Measurements from ENCODE around the gene GSTO1.

Gene GSTO1

DNA sequence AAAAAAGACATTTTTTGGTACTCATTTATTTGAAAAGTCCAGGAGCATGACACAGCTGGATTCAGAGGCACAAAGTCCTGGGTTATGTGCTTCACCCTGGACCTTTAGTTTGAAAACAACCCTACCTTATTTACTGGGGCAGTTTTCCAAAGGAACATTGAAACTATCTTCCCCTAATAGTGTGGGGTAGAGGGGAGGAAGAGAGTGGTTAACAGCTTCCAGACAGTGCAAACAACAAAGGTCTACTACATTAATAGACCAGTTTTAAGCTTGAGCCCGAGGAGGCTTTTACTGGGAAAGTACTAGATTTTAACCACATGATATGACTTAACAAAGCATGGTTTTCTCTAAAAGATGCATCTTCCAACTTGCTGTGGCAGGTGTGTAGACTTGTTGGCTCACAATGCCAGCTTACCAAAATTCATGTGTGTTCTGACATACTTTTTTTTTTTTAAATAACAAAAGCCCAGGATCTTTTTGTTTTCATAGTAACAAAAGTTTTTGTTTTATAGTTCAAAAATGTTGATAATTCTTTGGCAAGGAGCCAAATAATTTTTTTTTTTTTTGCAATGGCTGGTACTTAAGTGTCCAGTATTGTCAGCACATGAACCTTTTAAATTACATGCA is 1.8 kb downstream of the GSTO1 start:
- Histone ChIP-seq H3K36me3 (peaks cover 13 to 39% (median 27%) of the 10 kb centered on the region in 3 donors), H3K9me3 (no peaks in the 10 kb centered on the region), H3K27ac (peak overlapping the region; percentile 97), H3K4me3 (peak overlapping the region; percentile 90 to 92), H3K27me3 (no peaks in the 10 kb centered on the region), H3K4me1 (peaks cover 0 to 44% (median 23%) of the 10 kb centered on the region in 4 donors)
- intact Hi-C loops (cut with DNase I; ENCODE audit: low total_unique reads) = no loop called here
- TF ChIP-seq, protein P1, sequence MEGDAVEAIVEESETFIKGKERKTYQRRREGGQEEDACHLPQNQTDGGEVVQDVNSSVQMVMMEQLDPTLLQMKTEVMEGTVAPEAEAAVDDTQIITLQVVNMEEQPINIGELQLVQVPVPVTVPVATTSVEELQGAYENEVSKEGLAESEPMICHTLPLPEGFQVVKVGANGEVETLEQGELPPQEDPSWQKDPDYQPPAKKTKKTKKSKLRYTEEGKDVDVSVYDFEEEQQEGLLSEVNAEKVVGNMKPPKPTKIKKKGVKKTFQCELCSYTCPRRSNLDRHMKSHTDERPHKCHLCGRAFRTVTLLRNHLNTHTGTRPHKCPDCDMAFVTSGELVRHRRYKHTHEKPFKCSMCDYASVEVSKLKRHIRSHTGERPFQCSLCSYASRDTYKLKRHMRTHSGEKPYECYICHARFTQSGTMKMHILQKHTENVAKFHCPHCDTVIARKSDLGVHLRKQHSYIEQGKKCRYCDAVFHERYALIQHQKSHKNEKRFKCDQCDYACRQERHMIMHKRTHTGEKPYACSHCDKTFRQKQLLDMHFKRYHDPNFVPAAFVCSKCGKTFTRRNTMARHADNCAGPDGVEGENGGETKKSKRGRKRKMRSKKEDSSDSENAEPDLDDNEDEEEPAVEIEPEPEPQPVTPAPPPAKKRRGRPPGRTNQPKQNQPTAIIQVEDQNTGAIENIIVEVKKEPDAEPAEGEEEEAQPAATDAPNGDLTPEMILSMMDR (IDR thresholded peaks at IDR 0.05) = no peak
- DNase-seq = no peak

DNA sequence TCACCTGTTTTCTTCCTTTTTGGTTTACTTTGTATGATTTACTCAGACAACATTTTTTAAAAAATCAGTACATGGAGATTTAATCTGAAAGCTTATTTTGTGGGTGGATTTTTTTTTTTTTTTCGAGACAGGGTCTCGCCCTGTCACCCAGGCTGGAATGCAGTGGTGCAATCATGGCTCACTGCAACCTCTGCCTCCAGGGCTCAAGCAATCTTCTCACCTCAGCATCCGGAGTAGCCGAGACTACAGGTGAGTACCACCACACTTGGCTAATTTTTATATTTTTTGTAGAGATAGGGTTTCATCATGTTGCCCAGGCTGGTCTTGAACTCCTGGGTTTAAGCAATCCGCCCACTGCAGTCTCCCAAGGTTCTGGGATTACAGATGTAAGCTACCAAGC is 2.5 kb downstream of the GSTO1 start:
- intact Hi-C loops (cut with DNase I; ENCODE audit: low total_unique reads) = no loop called here

DNA sequence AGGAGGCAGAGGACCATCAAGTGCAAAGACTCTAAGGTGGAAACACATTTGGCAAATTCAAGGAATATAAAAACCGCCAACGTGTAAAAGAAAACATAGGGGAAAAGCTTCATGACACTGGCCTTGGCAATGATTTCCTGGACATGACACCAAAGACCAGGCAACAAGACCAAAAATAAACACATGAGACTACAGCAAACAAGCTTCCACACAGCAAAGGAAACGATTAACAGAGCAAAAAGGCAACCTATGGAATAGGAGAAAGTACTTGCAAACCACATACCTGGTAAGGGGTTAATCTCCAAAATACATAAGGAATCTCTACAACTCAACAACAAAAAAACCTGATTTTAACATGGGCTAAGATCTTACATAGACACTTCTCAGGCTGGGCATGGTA is 3.5 kb downstream of the GSTO1 start:
- H3K4me3 ChIP-seq = no peak overlapping the region
- TF ChIP-seq, protein P1 (IDR thresholded peaks at IDR 0.05) = no peak
- intact Hi-C loops (cut with DNase I; ENCODE audit: low total_unique reads) = no loop called here
- no peaks in the 10 kb centered on the region for H3K9me3 ChIP-seq
- H3K36me3 ChIP-seq = peaks cover 28 to 57% (median 40%) of the 10 kb centered on the region in 3 donors
- H3K27ac ChIP-seq = no peak overlapping the region
- DNase-seq = no peak
- H3K27me3 ChIP-seq = no peaks in the 10 kb centered on the region
- H3K4me1 ChIP-seq = peaks cover 0 to 44% (median 23%) of the 10 kb centered on the region in 4 donors

More for the DNA sequence above, 2.5 kb downstream of the GSTO1 start:
- Histone ChIP-seq H3K27ac (peak overlapping the region; percentile 4 to 97), H3K9me3 (no peaks in the 10 kb centered on the region), H3K27me3 (no peaks in the 10 kb centered on the region), H3K4me1 (peaks cover 0 to 44% (median 23%) of the 10 kb centered on the region in 4 donors), H3K4me3 (no peak overlapping the region), H3K36me3 (peaks cover 18 to 47% (median 30%) of the 10 kb centered on the region in 3 donors)
- no peak for DNase-seq
- TF ChIP-seq, protein P1 (IDR thresholded peaks at IDR 0.05) = no peak

DNA sequence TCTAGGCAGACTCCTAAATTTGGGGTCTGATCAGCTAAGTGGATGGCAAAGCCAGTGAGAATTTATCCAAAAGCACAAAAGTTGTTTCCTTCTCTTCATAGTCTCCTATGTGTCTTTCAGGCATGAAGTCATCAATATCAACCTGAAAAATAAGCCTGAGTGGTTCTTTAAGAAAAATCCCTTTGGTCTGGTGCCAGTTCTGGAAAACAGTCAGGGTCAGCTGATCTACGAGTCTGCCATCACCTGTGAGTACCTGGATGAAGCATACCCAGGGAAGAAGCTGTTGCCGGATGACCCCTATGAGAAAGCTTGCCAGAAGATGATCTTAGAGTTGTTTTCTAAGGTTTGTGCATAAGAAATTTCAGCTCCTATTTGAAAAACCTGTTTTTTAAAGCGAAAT is 4.8 kb downstream of the GSTO1 start:
- H3K27ac ChIP-seq = peak overlapping the region in 1 of 2 donors; percentile 28
- intact Hi-C loops (cut with DNase I; ENCODE audit: low total_unique reads) = no loop called here
- TF ChIP-seq, protein P1 (IDR thresholded peaks at IDR 0.05) = no peak
- peaks cover 0 to 40% (median 23%) of the 10 kb centered on the region in 4 donors for H3K4me1 ChIP-seq
- H3K9me3 ChIP-seq = no peaks in the 10 kb centered on the region
- H3K27me3 ChIP-seq = no peaks in the 10 kb centered on the region
- H3K36me3 ChIP-seq = peaks cover 31 to 69% (median 48%) of the 10 kb centered on the region in 3 donors
- no peak overlapping the region for H3K4me3 ChIP-seq
- DNase-seq = no peak

DNA sequence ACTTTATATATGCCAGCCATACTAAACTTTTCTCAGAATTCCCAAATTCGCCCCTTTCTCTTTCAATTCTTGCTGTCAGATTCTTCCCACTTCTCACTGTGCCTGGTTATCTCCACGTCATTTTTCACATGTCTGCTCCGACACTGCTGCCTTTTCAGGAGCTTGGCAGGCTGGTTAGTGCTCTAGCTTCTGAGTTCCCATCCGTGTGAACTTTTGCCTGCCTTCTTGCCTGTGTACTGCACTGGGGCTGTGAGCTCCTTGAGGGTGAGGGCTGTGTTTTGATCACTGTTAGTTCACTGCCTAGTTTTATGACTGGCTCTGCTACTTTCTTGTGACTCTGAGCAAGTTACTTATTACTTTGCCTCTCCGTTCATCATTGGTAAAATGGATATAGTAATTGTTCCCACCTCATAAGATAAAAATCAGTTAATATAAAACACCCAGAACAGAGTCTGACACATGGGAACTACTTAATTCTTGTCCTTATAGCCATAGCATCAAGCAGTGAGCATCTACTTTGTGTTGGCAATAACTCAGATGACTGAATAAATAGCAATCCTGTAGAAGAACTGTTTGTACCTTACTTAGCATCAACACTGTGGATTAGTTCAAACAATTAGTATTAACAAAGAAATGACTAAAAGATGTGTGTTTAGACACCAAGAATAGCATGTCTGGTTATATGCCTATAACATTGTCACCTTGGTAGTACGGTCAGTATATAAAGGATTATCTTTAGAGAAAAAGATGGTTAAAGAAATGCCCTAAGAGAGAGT is 5.5 kb downstream of the GSTO1 start:
- Histone ChIP-seq H3K9me3 (no peaks in the 10 kb centered on the region), H3K4me1 (peaks cover 0 to 40% (median 23%) of the 10 kb centered on the region in 4 donors), H3K27me3 (no peaks in the 10 kb centered on the region), H3K36me3 (peaks cover 34 to 77% (median 48%) of the 10 kb centered on the region in 3 donors), H3K4me3 (no peak overlapping the region), H3K27ac (peak overlapping the region; percentile 28 to 35)
- no peak for DNase-seq
- intact Hi-C loops (cut with DNase I; ENCODE audit: low total_unique reads) = no loop called here
- TF ChIP-seq, protein P1 (IDR thresholded peaks at IDR 0.05) = no peak
